HCT116 (cell line): ENCODE data around the gene NPW. TPM values are rescaled to one million over a fixed set of nuclear protein-coding genes. Genes with fewer than 3 reads are reported as not detected.

ENCODE experiments used
- ATAC-seq: fragments of 200-7000 bp; cut with Tn5 transposase; 2 replicates; pipeline ENCODE4 v1.9.1; 2020; ENCODE audit warnings: mild to moderate bottlenecking, moderate library complexity
- BruUV-seq: library from RNA; stranded (reverse); fragments of 400-500 nt; replicated peaks from 2 replicates; lab custom pipeline; 2021; lab: Mats Ljungman, UMichigan
- CTCF ChIA-PET: fragments of 300-600 bp; sonication (Branson Sonifier 250); formaldehyde crosslinking; loops from one replicate; lab custom pipeline; 2021; ENCODE audit warnings: antibody characterized with exemption; lab: Charles Lee
- POLR2A ChIA-PET: fragments of 300-600, 350-600 bp; sonication (Branson Sonifier 250); formaldehyde crosslinking; loops from one replicate; lab custom pipeline; 2021; ENCODE audit warnings: antibody characterized with exemption; lab: Charles Lee
- RAD21 ChIA-PET, 2 experiments: fragments of 300-600 bp; sonication (Branson Sonifier 250); formaldehyde crosslinking; loops; one replicate each; lab custom pipeline; 2023; ENCODE audit warnings: low total read pairs in 2 of 2; ENCODE audit not compliant: uncharacterized antibody in 2 of 2, unreplicated experiment in 2 of 2, low non-redundant PET in 1 of 2; lab: Charles Lee
- DNase-seq: peaks from one replicate; pipeline ENCODE4 v3.0.0-alpha.2; 2010; ENCODE audit warnings: low read depth, low spot score
- H2AFZ ChIP-seq: fragments of 200-600 bp; shearing (Covaris generic), sonication (generic); 2 replicates; pipeline ENCODE4 v1.6.1; 2017; ENCODE audit warnings: low read depth, mixed run types, mixed read lengths, antibody characterized with exemption, low read length; ENCODE audit not compliant: poor library complexity, severe bottlenecking
- H3K27ac ChIP-seq: 2 replicates; pipeline ENCODE4 v1.5.1; 2012; ENCODE audit warnings: low read depth, low read length
- H3K27me3 ChIP-seq: fragments of 200-600 bp; sonication (generic); 2 replicates; pipeline ENCODE4 v1.6.1; 2016; ENCODE audit warnings: mixed run types, low read length, mixed read lengths; ENCODE audit not compliant: insufficient read depth
- H3K36me3 ChIP-seq, 2 experiments: fragments of 200-500 bp in 1 of 2; fragments of 200-600 bp in 1 of 2; sonication (Bioruptor generic) in 1 of 2; sonication (generic) in 1 of 2; 2 replicates each; pipeline versions ENCODE4 v1.5.1 to v1.6.1; 2014 to 2016; ENCODE audit warnings: low read length in 2 of 2, inconsistent platforms in 1 of 2, mixed read lengths in 1 of 2, mixed run types in 1 of 2; ENCODE audit not compliant: insufficient read depth in 2 of 2, control insufficient read depth in 1 of 2
- H3K4me1 ChIP-seq, 2 experiments: fragments of 200-600 bp in 1 of 2; sonication (generic) in 1 of 2; 2 replicates each; pipeline versions ENCODE4 v1.5.1 to v1.6.1; 2012 to 2017; ENCODE audit warnings: low read length in 2 of 2, inconsistent platforms in 1 of 2, mild to moderate bottlenecking in 1 of 2, mixed read lengths in 1 of 2, mixed run types in 1 of 2, moderate library complexity in 1 of 2; ENCODE audit not compliant: insufficient read depth in 2 of 2, control insufficient read depth in 1 of 2
- H3K4me2 ChIP-seq: fragments of 200-600 bp; sonication (generic); 2 replicates; pipeline ENCODE4 v1.6.1; 2017; ENCODE audit warnings: mixed run types, low read length, mixed read lengths
- H3K4me3 ChIP-seq, 2 experiments: fragments of 200-600 bp in 1 of 2; sonication (generic) in 1 of 2; replicated peaks in 1 of 2; 2 replicates each; pipeline ENCODE4 v1.5.1; 2011 to 2016; ENCODE audit warnings: low read length in 2 of 2, control low read depth in 1 of 2, low read depth in 1 of 2, mild to moderate bottlenecking in 1 of 2, mixed read lengths in 1 of 2, mixed run types in 1 of 2
- H3K79me2 ChIP-seq: fragments of 200-600 bp; sonication (generic); 2 replicates; pipeline ENCODE4 v1.6.1; 2017; ENCODE audit warnings: mild to moderate bottlenecking, mixed run types, low read length, moderate library complexity, mixed read lengths; ENCODE audit not compliant: insufficient read depth
- H3K9ac ChIP-seq: fragments of 200-600 bp; sonication (generic); 2 replicates; pipeline ENCODE4 v1.6.1; 2016; ENCODE audit warnings: low read length, mixed read lengths
- H3K9me2 ChIP-seq: fragments of 200-600 bp; sonication (generic), shearing (Covaris generic); 2 replicates; pipeline ENCODE4 v1.6.1; 2017; ENCODE audit warnings: mixed run types, mild to moderate bottlenecking, moderate library complexity; ENCODE audit not compliant: insufficient read depth
- H3K9me3 ChIP-seq, 2 experiments: fragments of 200-500 bp in 1 of 2; fragments of 200-600 bp in 1 of 2; sonication (Bioruptor generic) in 1 of 2; sonication (generic) in 1 of 2; 2 replicates each; pipeline ENCODE4 v1.6.1; 2014 to 2017; ENCODE audit warnings: low read length in 2 of 2, mixed read lengths in 2 of 2, inconsistent platforms in 1 of 2, low read depth in 1 of 2, mild to moderate bottlenecking in 1 of 2, mixed run types in 1 of 2, moderate library complexity in 1 of 2; ENCODE audit not compliant: control insufficient read depth in 1 of 2, insufficient read depth in 1 of 2
- H4K20me1 ChIP-seq: fragments of 200-600 bp; sonication (generic), shearing (Covaris generic); 2 replicates; pipeline ENCODE4 v1.6.1; 2017; ENCODE audit warnings: mixed run types, mild to moderate bottlenecking, moderate library complexity; ENCODE audit not compliant: insufficient read depth
- ATF3 ChIP-seq: IDR thresholded peaks from 2 replicates; pipeline ENCODE4 v1.6.1; 2012
- CBX3 ChIP-seq: IDR thresholded peaks from 2 replicates; pipeline ENCODE4 v1.6.1; 2012; ENCODE audit warnings: low read depth
- CTCF ChIP-seq, 3 experiments: fragments of 200-600 bp in 1 of 3; sonication (generic) in 1 of 3; IDR thresholded peaks in 2 of 3; conservative IDR thresholded peaks in 1 of 3; 2 replicates each; pipeline ENCODE4 v1.5.1; 2012 to 2017; ENCODE audit warnings: low read depth in 2 of 3, low read length in 2 of 3, antibody characterized with exemption in 1 of 3, borderline replicate concordance in 1 of 3, control low read depth in 1 of 3, mild to moderate bottlenecking in 1 of 3, mixed read lengths in 1 of 3, mixed run types in 1 of 3, moderate library complexity in 1 of 3; ENCODE audit not compliant: insufficient read depth in 1 of 3
- EZH2 ChIP-seq: fragments of 200-600 bp; sonication (generic); IDR thresholded peaks from 2 replicates; pipeline ENCODE4 v1.6.1; 2017; ENCODE audit warnings: antibody characterized with exemption, mixed run types
- EZH2phosphoT487 ChIP-seq: fragments of 200-600 bp; IDR thresholded peaks from 2 replicates; pipeline ENCODE4 v1.6.1; 2018; ENCODE audit warnings: antibody characterized with exemption, borderline replicate concordance
- FOSL1 ChIP-seq: IDR thresholded peaks from 2 replicates; pipeline ENCODE4 v1.6.1; 2012; ENCODE audit warnings: low read depth
- MAX ChIP-seq: IDR thresholded peaks from 2 replicates; pipeline ENCODE4 v1.6.1; 2012
- POLR2AphosphoS5 ChIP-seq: IDR thresholded peaks from 2 replicates; pipeline ENCODE4 v1.6.1; 2011; ENCODE audit warnings: mild to moderate bottlenecking, low read depth, low read length, moderate library complexity
- RAD21 ChIP-seq: IDR thresholded peaks from 2 replicates; pipeline ENCODE4 v1.6.1; 2012; ENCODE audit warnings: low read depth, mild to moderate bottlenecking
- SIN3A ChIP-seq: IDR thresholded peaks from 2 replicates; pipeline ENCODE4 v1.6.1; 2012; ENCODE audit warnings: low read depth
- SP1 ChIP-seq: IDR thresholded peaks from 2 replicates; pipeline ENCODE4 v1.6.1; 2012; ENCODE audit warnings: low read depth
- SRF ChIP-seq: IDR thresholded peaks from 2 replicates; pipeline ENCODE4 v1.6.1; 2012; ENCODE audit warnings: low read depth
- ZBTB33 ChIP-seq: IDR thresholded peaks from 2 replicates; pipeline ENCODE4 v1.6.1; 2011; ENCODE audit warnings: mild to moderate bottlenecking, low read length, moderate library complexity; ENCODE audit not compliant: insufficient replicate concordance; ENCODE audit errors: extremely low read depth
- ZFX ChIP-seq: fragments of 450-650 bp; IDR thresholded peaks from 2 replicates; pipeline ENCODE4 v1.6.1; 2017
- intact Hi-C: fragments of 100-400 bp; cut with micrococcal nuclease; formaldehyde crosslinking; loops from 2 replicates; pipeline ENCODE4 v1.10.0; 2022
- total RNA-seq: library from RNA; stranded (reverse); gene quantifications from one replicate; pipeline ENCODE4 v1.2.1, GENCODE V29; 2021; ENCODE audit not compliant: unreplicated experiment

Gene NPW
- total RNA-seq, 1 experiment from 2014 or later = 226 TPM

- CTCF ChIA-PET = no interaction called here
Observed at GRCh38 chr16:2042986-2043666, 23.5 kb downstream of the NPW start.

GRCh38 chr16:2043667-2044451 lies 24.3 kb downstream of the NPW start:
- intact Hi-C loops = no loop called here
- CTCF ChIA-PET = no interaction called here
- peaks cover 10% of the 10 kb centered on the region; the same call in 1 of the 2 replicates for H3K79me2 ChIP-seq
- no peaks in the 10 kb centered on the region for H4K20me1 ChIP-seq
- no peak overlapping the region for H3K4me2 ChIP-seq
- no peaks in the 10 kb centered on the region for H3K9me2 ChIP-seq
- H3K9me3 ChIP-seq = no peaks in the 10 kb centered on the region
- no peaks in the 10 kb centered on the region for H3K27me3 ChIP-seq
- H2AFZ ChIP-seq = no peak overlapping the region
- ATAC-seq (no peak), DNase-seq (no peak)
- H3K9ac ChIP-seq = no peak overlapping the region
- no TSS peak for BruUV-seq
- peaks cover 11 to 59% of the 10 kb centered on the region in 2 experiments; a peak in 3 of 4 replicates for H3K4me1 ChIP-seq
- H3K27ac ChIP-seq = no peak overlapping the region
- H3K36me3 ChIP-seq = no peaks in the 10 kb centered on the region
- RAD21 ChIA-PET = no interaction called here
- H3K4me3 ChIP-seq = no peak overlapping the region
- POLR2A ChIA-PET = no interaction called here
- TF ChIP-seq CTCF (IDR thresholded peaks at IDR 0.05 in 2 of 3, conservative IDR thresholded peaks at IDR 0.05 in 1 of 3; ENCODE audit: borderline replicate concordance in 1 of 3, insufficient read depth in 1 of 3, low read depth in 2 of 3, low read length in 2 of 3) = no peak
- no peak for TF ChIP-seq EZH2
- no peak for TF ChIP-seq ATF3
- TF ChIP-seq ZBTB33 = no peak
- TF ChIP-seq CBX3 = no peak
- no peak for TF ChIP-seq SP1
- TF ChIP-seq MAX = no peak
- TF ChIP-seq SRF = no peak
- TF ChIP-seq FOSL1 = no peak
- no peak for TF ChIP-seq RAD21
- TF ChIP-seq POLR2AphosphoS5 = no peak
- TF ChIP-seq ZFX = no peak
- no peak for TF ChIP-seq EZH2phosphoT487
- no peak for TF ChIP-seq SIN3A

More at GRCh38 chr16:2042986-2043666, 23.5 kb downstream of the NPW start:
- peaks cover 3% of the 10 kb centered on the region; the same call in 1 of the 2 replicates for H3K79me2 ChIP-seq
- intact Hi-C loops = no loop called here
- no peak overlapping the region for H3K27ac ChIP-seq
- H2AFZ ChIP-seq = no peak overlapping the region
- TF ChIP-seq SRF = no peak
- TF ChIP-seq, all 23 proteins: peak for 0
- DNase-seq (no peak), ATAC-seq (no peak)
- POLR2A ChIA-PET = no interaction called here
- BruUV-seq = no TSS peak
- RAD21 ChIA-PET = no interaction called here
- Histone ChIP-seq H3K36me3 (no peaks in the 10 kb centered on the region), H4K20me1 (no peaks in the 10 kb centered on the region), H3K27me3 (no peaks in the 10 kb centered on the region), H3K4me1 (peaks cover 11 to 53% of the 10 kb centered on the region in 2 experiments; a peak in 3 of 4 replicates), H3K4me3 (no peak overlapping the region), H3K9ac (no peak overlapping the region), H3K4me2 (no peak overlapping the region), H3K9me2 (no peaks in the 10 kb centered on the region), H3K9me3 (no peaks in the 10 kb centered on the region)
